Measurements from ENCODE around the gene CPEB3.
"Not testable (repeated sequence)": the region's sequence is repeated elsewhere in the genome, so short reads cannot be mapped to it uniquely, and the experiment has no call there.

DNA sequence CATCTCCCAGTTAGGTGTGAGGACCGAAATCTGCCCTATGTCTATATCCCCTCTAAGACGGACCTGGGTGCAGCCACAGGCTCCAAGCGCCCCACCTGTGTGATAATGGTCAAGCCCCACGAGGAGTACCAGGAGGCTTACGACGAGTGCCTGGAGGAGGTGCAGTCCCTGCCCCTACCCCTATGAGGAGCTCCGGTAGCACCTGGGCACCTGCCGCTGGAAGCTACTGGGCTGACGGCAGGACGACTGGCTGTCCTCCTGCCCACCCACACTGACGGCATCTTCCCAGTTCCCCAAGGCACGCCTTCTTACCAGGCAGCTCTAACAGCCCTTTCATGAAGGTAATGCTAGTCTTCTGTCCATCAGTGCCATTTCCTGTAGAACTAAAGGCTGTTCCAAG is 74.3 kb downstream of the CPEB3 start:
- TF ChIP-seq, protein P1, sequence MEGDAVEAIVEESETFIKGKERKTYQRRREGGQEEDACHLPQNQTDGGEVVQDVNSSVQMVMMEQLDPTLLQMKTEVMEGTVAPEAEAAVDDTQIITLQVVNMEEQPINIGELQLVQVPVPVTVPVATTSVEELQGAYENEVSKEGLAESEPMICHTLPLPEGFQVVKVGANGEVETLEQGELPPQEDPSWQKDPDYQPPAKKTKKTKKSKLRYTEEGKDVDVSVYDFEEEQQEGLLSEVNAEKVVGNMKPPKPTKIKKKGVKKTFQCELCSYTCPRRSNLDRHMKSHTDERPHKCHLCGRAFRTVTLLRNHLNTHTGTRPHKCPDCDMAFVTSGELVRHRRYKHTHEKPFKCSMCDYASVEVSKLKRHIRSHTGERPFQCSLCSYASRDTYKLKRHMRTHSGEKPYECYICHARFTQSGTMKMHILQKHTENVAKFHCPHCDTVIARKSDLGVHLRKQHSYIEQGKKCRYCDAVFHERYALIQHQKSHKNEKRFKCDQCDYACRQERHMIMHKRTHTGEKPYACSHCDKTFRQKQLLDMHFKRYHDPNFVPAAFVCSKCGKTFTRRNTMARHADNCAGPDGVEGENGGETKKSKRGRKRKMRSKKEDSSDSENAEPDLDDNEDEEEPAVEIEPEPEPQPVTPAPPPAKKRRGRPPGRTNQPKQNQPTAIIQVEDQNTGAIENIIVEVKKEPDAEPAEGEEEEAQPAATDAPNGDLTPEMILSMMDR (IDR thresholded peaks at IDR 0.05), result not testable (repeated sequence)
- TF ChIP-seq POLR2A (IDR thresholded peaks at IDR 0.05), result not testable (repeated sequence)

Measured in heart left ventricle (tissue), 13 donors.